IMR-90 (cell line): ENCODE measurements around the gene CACNB2. TPM values are rescaled to one million over a fixed set of nuclear protein-coding genes. Genes with fewer than 3 reads are reported as not detected.

Experiments
- ATAC-seq: fragments of 200-7000 bp; cut with Tn5 transposase; 2 replicates; pipeline ENCODE4 v1.9.1; 2020; ENCODE audit warnings: low read depth, mild to moderate bottlenecking, moderate library complexity
- BruUV-seq: library from RNA; stranded (reverse); fragments of 400-500 nt; replicated peaks from 2 replicates; lab custom pipeline; 2021; lab: Mats Ljungman, UMichigan
- CTCF ChIA-PET: fragments of 300-600 bp; formaldehyde crosslinking; extraction: SDS; loops from one replicate; lab custom pipeline; 2021; ENCODE audit warnings: antibody characterized with exemption; lab: Yijun Ruan, JAX
- POLR2A ChIA-PET: fragments of 300-600 bp; sonication (Branson Sonifier 250); formaldehyde crosslinking; loops from one replicate; lab custom pipeline; 2022; ENCODE audit warnings: antibody characterized with exemption; ENCODE audit not compliant: unreplicated experiment; lab: Charles Lee
- DNase-seq: peaks from one replicate; pipeline ENCODE4 v3.0.0; 2013
- H2AFZ ChIP-seq: replicated peaks from 2 replicates; pipeline ENCODE3; 2013; ENCODE audit warnings: low read length, mild to moderate bottlenecking; ENCODE audit not compliant: poor library complexity
- H2AK5ac ChIP-seq: 2 replicates; pipeline ENCODE4 v1.6.1; 2013; ENCODE audit warnings: low read depth, low read length, inconsistent platforms
- H2AK9ac ChIP-seq: replicated peaks from 2 replicates; pipeline ENCODE3; 2013; ENCODE audit warnings: mild to moderate bottlenecking, low read depth, low read length, moderate library complexity; ENCODE audit not compliant: poor library complexity
- H2BK120ac ChIP-seq: 2 replicates; pipeline ENCODE4 v1.6.1; 2013; ENCODE audit warnings: low read depth, low read length, inconsistent platforms
- H2BK15ac ChIP-seq: 3 replicates; pipeline ENCODE4 v1.6.1; 2013; ENCODE audit warnings: low read depth, low read length, inconsistent platforms
- H2BK20ac ChIP-seq: 2 replicates; pipeline ENCODE4 v1.6.1; 2013; ENCODE audit warnings: low read depth, mild to moderate bottlenecking, inconsistent platforms, low read length, moderate library complexity
- H2BK5ac ChIP-seq: 2 replicates; pipeline ENCODE4 v1.6.1; 2013; ENCODE audit warnings: mild to moderate bottlenecking, low read depth, low read length, inconsistent platforms; ENCODE audit not compliant: poor library complexity, severe bottlenecking
- H3K14ac ChIP-seq: replicated peaks from 2 replicates; pipeline ENCODE4 v1.6.1; 2013; ENCODE audit warnings: low read depth, low read length, inconsistent platforms
- H3K18ac ChIP-seq: 2 replicates; pipeline ENCODE4 v1.6.1; 2013; ENCODE audit warnings: low read depth, low read length, control low read depth
- H3K23ac ChIP-seq: 2 replicates; pipeline ENCODE4 v1.6.1; 2013; ENCODE audit warnings: low read depth, low read length, inconsistent platforms
- H3K27ac ChIP-seq: 2 replicates; pipeline ENCODE4 v1.5.1; 2013; ENCODE audit warnings: mild to moderate bottlenecking, control low read depth, low read length; ENCODE audit not compliant: insufficient read depth
- H3K27me3 ChIP-seq: 2 replicates; pipeline ENCODE4 v1.6.1; 2013; ENCODE audit warnings: low read length; ENCODE audit not compliant: control insufficient read depth, insufficient read depth
- H3K36me3 ChIP-seq: 2 replicates; pipeline ENCODE4 v1.6.1; 2013; ENCODE audit warnings: low read length, mixed read lengths; ENCODE audit not compliant: control insufficient read depth, insufficient read depth
- H3K4ac ChIP-seq: 2 replicates; pipeline ENCODE4 v1.6.1; 2013; ENCODE audit warnings: low read depth, low read length, inconsistent platforms
- H3K4me1 ChIP-seq: 2 replicates; pipeline ENCODE4 v1.6.1; 2013; ENCODE audit warnings: low read length, mixed read lengths; ENCODE audit not compliant: control insufficient read depth, insufficient read depth
- H3K4me2 ChIP-seq: 2 replicates; pipeline ENCODE4 v1.6.1; 2013; ENCODE audit warnings: low read depth, mild to moderate bottlenecking, control low read depth, low read length, moderate library complexity
- H3K4me3 ChIP-seq: 2 replicates; pipeline ENCODE4 v1.5.1; 2013; ENCODE audit warnings: low read depth, mild to moderate bottlenecking, control low read depth, low read length, moderate library complexity; ENCODE audit not compliant: insufficient read depth
- H3K56ac ChIP-seq: 2 replicates; pipeline ENCODE4 v1.6.1; 2013; ENCODE audit warnings: low read length, inconsistent platforms; ENCODE audit not compliant: insufficient read depth; ENCODE audit errors: extremely low read depth
- H3K79me1 ChIP-seq, 2 experiments: 2 replicates each; pipeline ENCODE4 v1.6.1; 2013; ENCODE audit warnings: low read length in 2 of 2, inconsistent platforms in 1 of 2, low read depth in 1 of 2
- H3K9ac ChIP-seq: 2 replicates; pipeline ENCODE4 v1.6.1; 2013; ENCODE audit warnings: low read depth, low read length, control low read depth
- H3K9me1 ChIP-seq: 2 replicates; pipeline ENCODE4 v1.6.1; 2013; ENCODE audit warnings: low read length, inconsistent platforms; ENCODE audit not compliant: insufficient read depth
- H3K9me3 ChIP-seq: 2 replicates; pipeline ENCODE4 v1.6.1; 2013; ENCODE audit warnings: low read length; ENCODE audit not compliant: control insufficient read depth, insufficient read depth
- H4K20me1 ChIP-seq: 2 replicates; pipeline ENCODE4 v1.6.1; 2013; ENCODE audit warnings: low read length, inconsistent platforms; ENCODE audit not compliant: insufficient read depth
- H4K5ac ChIP-seq: 2 replicates; pipeline ENCODE4 v1.6.1; 2013; ENCODE audit warnings: mild to moderate bottlenecking, low read depth, low read length, control low read depth
- H4K8ac ChIP-seq, 2 experiments: 2 replicates each; pipeline ENCODE4 v1.6.1; 2013; ENCODE audit warnings: low read depth in 2 of 2, low read length in 2 of 2, control low read depth in 1 of 2, inconsistent platforms in 1 of 2
- H4K91ac ChIP-seq: 2 replicates; pipeline ENCODE4 v1.6.1; 2013; ENCODE audit warnings: low read depth, low read length, inconsistent platforms; ENCODE audit not compliant: insufficient read depth
- BHLHE40 ChIP-seq: fragments of 150-350 bp; IDR thresholded peaks from 2 replicates; pipeline ENCODE4 v1.6.1; 2016; ENCODE audit warnings: mild to moderate bottlenecking, low read depth, low read length
- CEBPB ChIP-seq: IDR thresholded peaks from 2 replicates; pipeline ENCODE4 v1.6.1; 2012; ENCODE audit warnings: low read depth, low read length, improper control_type of control experiment
- CHD1 ChIP-seq: IDR thresholded peaks from 2 replicates; pipeline ENCODE4 v1.6.1; 2012; ENCODE audit warnings: low read depth, low read length, improper control_type of control experiment
- ELK1 ChIP-seq: fragments of 150-350 bp; IDR thresholded peaks from 2 replicates; pipeline ENCODE4 v1.6.1; 2016; ENCODE audit warnings: low read depth, mild to moderate bottlenecking, low read length, moderate library complexity, borderline replicate concordance
- FOS ChIP-seq: fragments of 150-350 bp; IDR thresholded peaks from 2 replicates; pipeline ENCODE4 v1.6.1; 2016; ENCODE audit warnings: low read depth, low read length
- MAFK ChIP-seq: IDR thresholded peaks from 2 replicates; pipeline ENCODE4 v1.6.1; 2012; ENCODE audit warnings: low read depth, low read length, improper control_type of control experiment
- MAZ ChIP-seq: IDR thresholded peaks from 2 replicates; pipeline ENCODE4 v1.6.1; 2012; ENCODE audit warnings: low read depth, mild to moderate bottlenecking, low read length, improper control_type of control experiment, moderate library complexity, borderline replicate concordance
- NFE2L2 ChIP-seq: fragments of 150-350 bp; IDR thresholded peaks from 2 replicates; pipeline ENCODE4 v1.6.1; 2016; ENCODE audit warnings: low read depth, mild to moderate bottlenecking, low read length
- POLR2A ChIP-seq: IDR thresholded peaks from 2 replicates; pipeline ENCODE4 v1.6.1; 2012; ENCODE audit warnings: mild to moderate bottlenecking, low read depth, low read length
- RAD21 ChIP-seq: IDR thresholded peaks from 2 replicates; pipeline ENCODE4 v1.6.1; 2012; ENCODE audit warnings: low read length, improper control_type of control experiment
- RCOR1 ChIP-seq: IDR thresholded peaks from 2 replicates; pipeline ENCODE4 v1.6.1; 2012; ENCODE audit warnings: mild to moderate bottlenecking, low read length, improper control_type of control experiment; ENCODE audit not compliant: insufficient replicate concordance
- RFX5 ChIP-seq: IDR thresholded peaks from 2 replicates; pipeline ENCODE4 v1.8.0; 2012; ENCODE audit warnings: low read depth, mild to moderate bottlenecking, low read length, moderate library complexity
- USF2 ChIP-seq: fragments of 150-350 bp; IDR thresholded peaks from 2 replicates; pipeline ENCODE4 v1.6.1; 2017; ENCODE audit warnings: mild to moderate bottlenecking, antibody characterized with exemption, low read length, low read depth
- WGBS, 2 experiments: methylation state at CpG; one replicate each; pipeline versions ENCODE4 v1.1.5 to v1.1.7; 2013; ENCODE audit warnings: missing lambda C conversion rate in 2 of 2; ENCODE audit not compliant: insufficient read length in 1 of 2; ENCODE audit errors: extremely low coverage in 2 of 2; 5-methylcytosine and 5-hydroxymethylcytosine counted together
- dilution Hi-C: fragments of 300-500 bp; cut with HindIII; formaldehyde crosslinking; loops from one replicate; pipeline ENCODE4 v1.14.3; 2018; ENCODE audit warnings: low sequenced_read_pairs; ENCODE audit not compliant: unreplicated experiment
- in situ Hi-C: fragments of 300-500 bp; cut with MboI; formaldehyde crosslinking; loops from 3 replicates; pipeline ENCODE4 v1.14.3; 2019; ENCODE audit warnings: low sequenced_read_pairs, inconsistent platforms, mixed read lengths
- intact Hi-C: fragments of 100-400 bp; cut with micrococcal nuclease; formaldehyde crosslinking; loops from 2 replicates; pipeline ENCODE4 v1.10.0; 2022
- polyA plus RNA-seq, 3 experiments: library from polyadenylated mRNA; depleted of rRNA; stranded (reverse); fragments of >200 nt; gene quantifications; 2 replicates each; pipeline ENCODE4 v1.2.3, GENCODE V29; 2012; ENCODE audit warnings: low replicate concordance in 1 of 3
- total RNA-seq: library from RNA; depleted of rRNA; stranded (reverse); fragments of >200 nt; gene quantifications from 2 replicates; pipeline ENCODE4 v1.2.3, GENCODE V29; 2012

Gene CACNB2
- total and polyA plus RNA-seq, 2 of the 4 experiments (the other 2 are of a cell fraction) = 0.36 TPM

- H3K9ac ChIP-seq = no peak overlapping the region
- dilution Hi-C loops (no loop called here), in situ Hi-C loops (loop anchor here (5.0 kb wide), 1 partner anchor 372 kb away; no protein-coding TSS in a partner anchor), intact Hi-C loops (no loop called here)
- ATAC-seq (no peak), DNase-seq (no peak)
- H2BK5ac ChIP-seq = no peak overlapping the region
- no peak overlapping the region for H4K91ac ChIP-seq
- H4K8ac ChIP-seq = no peak overlapping the region
- no TSS peak for BruUV-seq
- H3K4me3 ChIP-seq = no peak overlapping the region
- H3K9me1 ChIP-seq = no peaks in the 10 kb centered on the region
- H3K4me2 ChIP-seq = no peak overlapping the region
- CTCF ChIA-PET = no interaction called here
- POLR2A ChIA-PET = no interaction called here
- peaks cover 4% of the 10 kb centered on the region for H3K27me3 ChIP-seq
- H3K18ac ChIP-seq = no peak overlapping the region
- H3K79me1 ChIP-seq = no peaks in the 10 kb centered on the region
- no peaks in the 10 kb centered on the region for H4K20me1 ChIP-seq
- no peak overlapping the region for H2BK120ac ChIP-seq
- H3K23ac ChIP-seq = no peak overlapping the region
- WGBS, 2 experiments = no CpG with 5 or more reads among the region's 1 CpG
- TF ChIP-seq ELK1 (no peak), CHD1 (no peak), MAZ (no peak), MAFK (no peak), USF2 (no peak), CEBPB (no peak), RAD21 (no peak), FOS (no peak), NFE2L2 (no peak), RFX5 (no peak), BHLHE40 (no peak), RCOR1 (no peak), POLR2A (no peak)
- no peak overlapping the region for H2BK20ac ChIP-seq
- no peak overlapping the region for H3K56ac ChIP-seq
- H3K36me3 ChIP-seq = no peaks in the 10 kb centered on the region
- H3K4ac ChIP-seq = no peak overlapping the region
- H3K14ac ChIP-seq = no peak overlapping the region
- no peaks in the 10 kb centered on the region; the same call in 1 of the 2 replicates for H3K4me1 ChIP-seq
- no peaks in the 10 kb centered on the region for H3K9me3 ChIP-seq
- H2AK5ac ChIP-seq = no peak overlapping the region
- no peak overlapping the region for H4K5ac ChIP-seq
- H2AFZ ChIP-seq = no peak overlapping the region
- no peak overlapping the region for H3K27ac ChIP-seq
- H2BK15ac ChIP-seq = no peak overlapping the region
- H2AK9ac ChIP-seq = no peak overlapping the region
These were observed 78.9 kb downstream of the CACNB2 start for GRCh38 chr10:18219146-18219545.
